Inflammatory macrophage (primary cell): ENCODE data around the gene HBG1.
"Not testable (repeated sequence)": the region's sequence is repeated elsewhere in the genome, so short reads cannot be mapped to it uniquely, and the experiment has no call there.

Source experiments
- DNase-seq, 2 donors: peaks; one replicate each; pipeline ENCODE4 v3.0.0-alpha.2; 2020 to 2022
- total RNA-seq, 18 experiments: gene quantifications; one replicate each; lab custom pipeline; 2026; ENCODE audit warnings: mixed read lengths in 6 of 18, inconsistent platforms in 2 of 18; lab: John Stamatoyannopoulos, UW

HBG1 gene
- total RNA-seq: 0 to 0.74 (median 0) reads per million in 18 experiments

DNA sequence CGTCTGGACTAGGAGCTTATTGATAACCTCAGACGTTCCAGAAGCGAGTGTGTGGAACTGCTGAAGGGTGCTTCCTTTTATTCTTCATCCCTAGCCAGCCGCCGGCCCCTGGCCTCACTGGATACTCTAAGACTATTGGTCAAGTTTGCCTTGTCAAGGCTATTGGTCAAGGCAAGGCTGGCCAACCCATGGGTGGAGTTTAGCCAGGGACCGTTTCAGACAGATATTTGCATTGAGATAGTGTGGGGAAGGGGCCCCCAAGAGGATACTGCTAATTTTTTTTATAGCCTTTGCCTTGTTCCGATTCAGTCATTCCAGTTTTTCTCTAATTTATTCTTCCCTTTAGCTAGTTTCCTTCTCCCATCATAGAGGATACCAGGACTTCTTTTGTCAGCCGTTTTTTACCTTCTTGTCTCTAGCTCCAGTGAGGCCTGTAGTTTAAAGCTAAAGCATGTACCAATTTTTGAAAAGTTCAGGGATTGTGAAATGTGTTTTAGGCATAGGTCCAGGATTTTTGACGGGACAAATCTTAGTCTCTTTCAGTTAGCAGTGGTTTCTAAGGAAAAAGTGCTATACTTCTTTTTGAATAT, at the start of gene HBG1:
HBG1 (minus strand) TSS at position 51 of the 590 bp plus-strand sequence. CDS start 53 bp downstream, outside the sequence.
- not testable (repeated sequence) for DNase-seq

DNA sequence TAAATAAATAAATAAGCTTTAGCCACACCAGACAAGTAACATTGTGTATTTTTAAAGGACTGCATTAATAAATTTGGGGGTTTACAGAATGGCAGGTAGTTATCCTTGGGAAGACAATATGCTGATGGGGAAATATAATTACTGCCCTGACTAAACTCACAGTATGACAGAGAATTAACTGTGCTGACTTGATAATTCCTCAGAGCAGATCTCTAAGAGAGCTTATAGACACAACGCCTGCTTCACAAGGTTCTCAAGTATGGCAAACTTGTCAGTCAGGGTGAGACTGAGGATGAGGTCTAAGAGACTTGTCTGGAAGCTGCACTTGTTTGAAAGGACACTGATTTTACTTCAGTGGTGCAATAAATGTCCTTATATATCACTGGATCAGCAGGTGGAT, 48.8 kb upstream of the HBG1 start:
- DNase-seq: no peak

DNA sequence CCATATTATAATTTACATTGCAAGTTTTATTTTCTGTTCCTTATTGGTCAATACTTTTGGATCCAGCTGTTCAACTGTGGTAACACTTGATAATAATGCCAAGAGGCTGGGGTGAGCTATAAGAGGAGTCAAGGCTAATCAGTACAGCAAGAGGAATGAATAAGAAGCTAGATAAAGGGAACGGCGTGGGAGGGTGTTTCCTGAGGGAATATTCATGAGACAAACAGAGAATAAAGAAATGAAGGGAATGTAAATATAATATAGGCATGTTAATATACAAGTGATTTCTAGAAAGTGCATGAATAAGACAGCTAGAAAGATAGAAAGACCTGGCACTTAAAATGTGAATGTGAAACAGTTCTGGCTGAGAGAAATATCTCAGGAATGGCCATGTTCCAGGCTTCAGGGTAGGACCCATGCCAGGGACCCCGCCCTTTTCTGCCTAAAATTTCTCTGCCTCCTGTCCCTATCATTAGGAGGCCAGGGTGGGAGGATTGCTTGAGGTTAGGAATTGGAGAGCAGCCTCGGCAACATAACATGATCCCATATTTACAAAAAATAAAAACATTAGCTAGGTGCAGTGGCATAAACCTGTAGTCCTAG, 48.2 kb upstream of the HBG1 start:
- no peak for DNase-seq

DNA sequence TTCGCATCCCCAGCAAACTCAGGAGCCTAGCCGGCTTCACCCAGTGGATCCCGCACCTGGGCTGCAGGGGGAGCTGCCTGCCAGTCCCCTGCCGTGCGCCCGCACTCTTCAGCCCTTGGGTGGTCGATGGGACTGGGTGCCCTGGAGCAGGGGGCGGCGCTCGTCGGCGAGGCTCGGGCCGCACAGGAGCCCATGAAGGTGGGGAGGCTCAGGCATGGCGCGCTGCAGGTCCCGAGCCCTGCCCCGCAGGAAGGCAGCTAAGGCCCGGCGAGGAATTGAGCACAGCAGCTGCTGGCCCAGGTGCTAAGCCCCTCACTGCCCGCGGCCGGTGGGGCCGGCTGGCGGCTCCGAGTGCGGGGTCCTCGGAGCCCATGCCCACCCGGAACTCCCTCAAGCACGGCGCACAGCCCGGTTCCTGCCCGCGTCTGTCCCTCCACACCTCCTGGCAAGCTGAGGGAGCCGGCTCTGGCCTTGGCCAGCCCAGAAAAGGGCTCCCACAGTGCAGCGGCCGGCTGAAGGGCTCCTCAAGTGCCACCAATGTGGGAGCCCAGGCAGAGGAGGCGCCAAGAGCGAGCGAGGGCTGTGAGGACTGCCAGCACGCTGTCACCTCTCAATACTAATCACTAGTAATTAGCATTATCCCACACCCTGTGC, 44.8 kb upstream of the HBG1 start:
- not testable (repeated sequence) for DNase-seq

DNA sequence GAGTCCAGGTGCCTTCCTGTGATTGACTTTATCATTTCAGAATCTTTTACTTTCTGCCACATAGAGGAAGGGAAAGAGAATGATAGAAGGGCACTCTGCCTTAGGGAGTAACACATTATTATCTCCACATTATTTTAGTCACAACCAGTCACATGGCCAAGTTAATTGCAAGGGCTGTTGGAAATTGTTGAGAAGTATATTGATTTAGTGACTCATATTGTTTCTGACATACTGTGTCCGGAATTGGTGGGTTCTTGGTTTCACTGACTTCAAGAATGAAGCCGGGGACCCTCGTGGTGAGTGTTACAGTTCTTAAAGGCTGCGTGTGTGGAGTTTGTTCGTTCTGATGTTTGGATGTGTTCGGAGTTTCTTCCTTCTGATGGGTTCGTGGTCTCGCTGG, 43.4 kb upstream of the HBG1 start:
- no peak for DNase-seq

DNA sequence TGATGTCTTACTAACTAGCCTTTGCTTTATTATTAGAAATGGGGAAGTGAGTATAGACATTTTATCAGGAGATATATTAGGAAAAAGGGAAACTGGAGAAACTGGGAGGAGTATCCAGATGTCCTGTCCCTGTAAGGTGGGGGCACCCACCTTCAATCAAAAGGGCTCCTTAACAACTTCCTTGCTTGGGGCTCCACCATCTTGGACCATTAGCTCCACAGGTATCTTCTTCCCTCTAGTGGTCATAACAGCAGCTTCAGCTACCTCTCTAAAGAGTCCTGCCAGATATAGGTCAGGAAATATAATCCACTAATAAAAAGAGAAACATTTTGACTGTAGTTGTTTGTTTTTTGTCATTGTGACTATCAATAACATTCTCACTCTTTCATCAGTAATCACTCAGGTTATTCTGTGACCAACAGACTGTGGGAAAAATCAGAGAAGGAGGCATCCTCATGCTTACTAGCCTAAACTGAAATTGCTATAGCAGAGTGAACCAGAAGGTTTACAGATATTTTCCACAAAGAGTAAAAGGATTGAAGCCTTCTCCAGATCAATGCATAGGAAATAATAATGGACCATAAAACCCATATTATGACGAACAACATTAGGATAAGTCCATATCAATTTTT, 41.7 kb upstream of the HBG1 start:
- peak; percentile 10 to 13 for DNase-seq

DNA sequence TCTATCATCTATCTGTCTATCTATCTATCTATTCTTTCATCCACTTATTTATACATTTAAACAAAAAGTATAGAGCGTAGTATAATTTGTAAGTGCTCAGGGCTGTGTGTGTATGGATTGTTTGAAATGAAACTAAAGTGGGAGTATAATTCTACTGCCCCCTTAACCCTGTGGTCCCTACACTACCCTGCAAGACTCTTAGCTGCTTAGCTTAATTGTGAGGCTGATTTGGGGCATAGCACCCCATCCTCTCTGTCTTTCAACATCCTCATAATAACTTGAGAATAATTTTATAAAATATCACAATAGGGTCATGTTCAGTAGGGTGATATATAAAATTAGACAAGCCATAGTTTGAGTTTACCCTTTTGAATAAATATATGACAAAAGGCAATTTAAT, 40.4 kb upstream of the HBG1 start:
- DNase-seq: no peak

DNA sequence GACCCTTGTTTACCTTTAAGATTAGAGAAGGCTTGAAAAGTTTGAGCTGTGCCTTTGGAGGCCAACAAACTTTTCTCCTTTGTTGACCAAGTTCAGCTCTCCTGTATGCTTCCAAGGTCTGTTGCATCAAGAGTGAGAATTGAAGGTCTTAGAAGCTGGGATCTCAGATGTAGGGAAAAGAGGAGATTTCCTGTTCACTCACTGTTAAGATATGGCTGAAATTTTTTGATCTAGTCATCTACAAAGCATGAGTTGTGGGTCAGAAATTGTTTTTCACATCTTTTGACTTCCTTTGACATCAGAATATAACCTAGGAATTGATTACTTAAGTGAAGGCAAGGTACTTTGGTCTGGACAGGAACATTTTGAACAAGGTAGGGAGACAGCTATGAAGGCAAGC, 40.0 kb upstream of the HBG1 start:
- DNase-seq: no peak

DNA sequence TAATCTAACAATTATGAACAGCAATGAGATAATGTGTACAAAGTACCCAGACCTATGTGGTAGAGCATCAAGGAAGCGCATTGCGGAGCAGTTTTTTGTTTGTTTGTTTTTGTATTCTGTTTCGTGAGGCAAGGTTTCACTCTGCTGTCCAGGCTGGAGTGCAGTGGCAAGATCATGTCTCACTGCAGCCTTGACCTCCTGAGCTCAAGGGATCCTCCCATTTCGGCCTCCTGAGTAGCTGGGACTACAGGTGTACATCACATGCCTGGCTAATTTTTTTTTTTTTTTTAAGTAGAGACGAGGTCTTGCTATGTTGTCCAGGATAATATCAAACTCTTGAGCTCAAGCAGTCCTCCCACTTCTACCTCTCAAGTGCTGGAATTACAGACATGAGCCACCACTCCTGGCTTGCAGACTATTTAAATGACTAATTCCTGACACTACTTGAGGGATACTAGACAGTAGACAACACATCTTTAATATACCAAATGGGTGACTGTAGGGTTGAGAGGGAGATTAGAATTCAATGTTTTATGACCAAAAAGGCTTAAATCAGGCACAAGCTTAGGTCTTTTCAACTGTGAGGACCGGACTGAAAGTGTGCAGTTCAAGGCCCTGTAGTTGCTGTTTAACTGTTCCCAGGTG, 39.4 kb upstream of the HBG1 start:
- no peak for DNase-seq

DNA sequence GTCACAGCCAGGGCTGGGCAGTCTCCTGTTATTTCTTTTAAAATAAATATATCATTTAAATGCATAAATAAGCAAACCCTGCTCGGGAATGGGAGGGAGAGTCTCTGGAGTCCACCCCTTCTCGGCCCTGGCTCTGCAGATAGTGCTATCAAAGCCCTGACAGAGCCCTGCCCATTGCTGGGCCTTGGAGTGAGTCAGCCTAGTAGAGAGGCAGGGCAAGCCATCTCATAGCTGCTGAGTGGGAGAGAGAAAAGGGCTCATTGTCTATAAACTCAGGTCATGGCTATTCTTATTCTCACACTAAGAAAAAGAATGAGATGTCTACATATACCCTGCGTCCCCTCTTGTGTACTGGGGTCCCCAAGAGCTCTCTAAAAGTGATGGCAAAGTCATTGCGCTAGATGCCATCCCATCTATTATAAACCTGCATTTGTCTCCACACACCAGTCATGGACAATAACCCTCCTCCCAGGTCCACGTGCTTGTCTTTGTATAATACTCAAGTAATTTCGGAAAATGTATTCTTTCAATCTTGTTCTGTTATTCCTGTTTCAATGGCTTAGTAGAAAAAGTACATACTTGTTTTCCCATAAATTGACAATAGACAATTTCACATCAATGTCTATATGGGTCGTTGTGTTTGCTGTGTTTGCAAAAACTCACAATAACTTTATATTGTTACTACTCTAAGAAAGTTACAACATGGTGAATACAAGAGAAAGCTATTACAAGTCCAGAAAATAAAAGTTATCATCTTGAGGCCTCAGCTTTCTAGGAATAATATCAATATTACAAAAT, 38.6 kb upstream of the HBG1 start:
- no peak for DNase-seq

DNA sequence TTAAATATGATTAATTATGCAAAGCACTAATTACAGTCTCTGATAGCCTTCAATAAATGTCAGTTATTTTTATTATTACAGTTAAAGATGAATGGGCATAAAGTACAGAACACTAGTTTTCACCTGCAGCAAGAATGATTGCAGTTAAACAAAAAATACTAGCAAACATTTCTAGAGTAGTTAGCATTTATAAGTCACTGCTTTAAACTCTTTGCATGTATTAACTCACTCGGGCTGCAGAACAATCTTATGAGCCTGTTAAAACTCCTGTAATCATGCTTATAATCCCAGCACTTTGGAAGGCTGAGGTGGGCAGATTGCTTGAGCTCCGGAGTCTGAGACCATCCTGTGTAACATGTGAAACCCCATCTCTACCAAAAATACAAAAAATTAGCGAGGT, 37.2 kb upstream of the HBG1 start:
- no peak for DNase-seq

DNA sequence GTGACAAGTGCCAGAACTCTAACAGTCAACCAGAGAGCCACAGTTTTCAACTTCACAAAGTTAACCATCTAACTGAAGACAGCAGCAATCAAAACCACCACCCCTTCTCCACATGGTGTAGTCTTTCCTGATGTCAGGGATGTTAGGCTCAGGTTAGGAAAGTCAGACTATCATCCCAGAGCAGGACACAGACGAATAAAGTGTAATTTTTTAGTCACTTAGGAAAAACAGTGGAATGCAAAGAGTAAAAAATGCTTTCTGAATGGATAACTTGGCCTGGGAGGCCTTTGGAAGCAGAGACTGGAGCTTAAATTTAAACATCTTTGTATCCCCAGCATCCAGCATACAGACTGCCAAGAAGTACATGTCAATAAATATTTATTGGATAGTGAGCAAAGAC, 36.7 kb upstream of the HBG1 start:
- DNase-seq: no peak

DNA sequence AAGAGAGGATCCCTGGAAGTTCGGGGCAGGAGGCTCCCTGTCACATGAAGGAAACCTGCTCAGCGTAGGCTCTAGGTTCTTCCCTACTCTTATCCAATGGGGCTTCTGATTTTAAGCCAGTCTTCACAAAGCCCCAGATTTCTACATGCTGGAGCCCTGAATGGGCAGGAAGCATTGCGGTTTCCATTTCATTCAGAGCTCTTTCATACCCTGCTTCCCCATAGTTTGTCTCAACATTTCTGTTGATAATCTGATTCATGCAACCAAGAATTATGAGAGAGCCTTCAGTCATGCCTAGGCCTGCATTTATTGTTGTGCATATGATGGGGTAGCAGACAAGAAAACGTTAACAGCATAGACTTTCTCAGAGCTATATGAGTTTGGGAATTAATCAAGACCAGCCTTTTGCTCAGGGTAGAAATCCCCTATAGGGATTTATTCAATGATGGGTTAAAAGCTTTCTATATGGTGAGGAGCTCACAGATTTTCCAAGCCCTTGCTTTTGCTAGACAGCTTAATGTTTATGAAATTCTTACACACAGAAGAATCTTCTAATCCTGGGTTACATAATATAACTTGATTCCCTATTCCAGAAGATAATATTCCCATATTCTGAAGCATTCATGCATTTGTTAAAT, 36.2 kb upstream of the HBG1 start:
- no peak for DNase-seq

DNA sequence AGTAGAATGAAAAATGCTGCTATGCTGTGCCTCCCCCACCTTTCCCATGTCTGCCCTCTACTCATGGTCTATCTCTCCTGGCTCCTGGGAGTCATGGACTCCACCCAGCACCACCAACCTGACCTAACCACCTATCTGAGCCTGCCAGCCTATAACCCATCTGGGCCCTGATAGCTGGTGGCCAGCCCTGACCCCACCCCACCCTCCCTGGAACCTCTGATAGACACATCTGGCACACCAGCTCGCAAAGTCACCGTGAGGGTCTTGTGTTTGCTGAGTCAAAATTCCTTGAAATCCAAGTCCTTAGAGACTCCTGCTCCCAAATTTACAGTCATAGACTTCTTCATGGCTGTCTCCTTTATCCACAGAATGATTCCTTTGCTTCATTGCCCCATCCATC, 35.0 kb upstream of the HBG1 start:
- DNase-seq: no peak

DNA sequence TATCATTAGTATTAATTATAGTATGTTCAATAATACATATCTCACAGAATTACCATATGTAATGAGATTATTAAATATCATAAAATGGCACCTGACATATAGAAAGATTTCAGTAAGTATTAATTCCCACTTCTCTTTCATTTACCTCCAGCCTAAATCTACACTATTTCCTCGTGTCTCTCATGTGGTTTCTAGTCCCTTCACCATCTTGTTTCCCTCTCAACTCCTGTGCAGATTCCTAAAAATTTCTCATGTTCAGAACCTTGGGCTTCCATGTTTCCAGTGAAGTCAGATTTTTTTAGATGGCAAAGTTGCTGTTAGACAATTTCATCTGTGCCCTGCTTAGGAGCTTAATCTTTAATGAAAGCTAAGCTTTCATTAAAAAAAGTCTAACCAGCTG, 34.2 kb upstream of the HBG1 start:
- DNase-seq: no peak

DNA sequence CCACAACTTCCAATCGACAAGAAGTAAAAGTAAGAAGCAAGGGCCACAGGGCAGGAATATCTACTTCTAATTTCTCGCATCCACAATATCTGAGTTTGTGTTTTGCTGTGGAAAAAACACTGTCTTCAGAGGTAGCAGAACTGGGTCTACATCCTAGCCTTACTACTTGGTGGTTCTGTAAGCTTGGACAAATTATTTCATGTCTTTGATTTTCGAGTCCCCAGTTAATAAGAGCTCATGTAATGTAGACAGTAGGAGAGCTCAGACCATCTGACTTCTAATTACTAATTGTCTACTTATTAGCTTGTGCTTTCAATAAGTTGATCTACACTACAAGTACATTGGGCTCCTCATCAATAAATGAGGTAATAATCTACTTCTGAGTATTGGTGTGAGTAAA, 33.4 kb upstream of the HBG1 start:
- no peak for DNase-seq

DNA sequence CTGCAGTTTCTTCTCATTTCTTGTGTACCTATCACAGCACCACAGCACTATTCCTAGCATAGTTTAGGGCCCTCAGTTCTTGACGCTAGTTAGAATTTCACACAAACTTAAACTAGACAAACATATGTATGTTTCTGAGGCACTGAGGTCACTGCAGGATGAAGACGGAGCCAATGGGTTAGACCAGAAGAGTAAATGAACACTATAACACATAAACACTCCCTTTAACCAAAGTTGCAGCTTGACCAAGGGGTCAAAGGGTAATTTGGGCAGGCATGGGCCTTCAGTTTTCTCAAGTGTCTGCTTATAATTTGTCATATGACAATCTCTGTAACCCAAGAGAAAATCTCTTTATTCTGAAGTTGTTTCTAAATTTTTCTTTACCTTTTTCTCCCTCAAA, 33.0 kb upstream of the HBG1 start:
- no peak for DNase-seq

DNA sequence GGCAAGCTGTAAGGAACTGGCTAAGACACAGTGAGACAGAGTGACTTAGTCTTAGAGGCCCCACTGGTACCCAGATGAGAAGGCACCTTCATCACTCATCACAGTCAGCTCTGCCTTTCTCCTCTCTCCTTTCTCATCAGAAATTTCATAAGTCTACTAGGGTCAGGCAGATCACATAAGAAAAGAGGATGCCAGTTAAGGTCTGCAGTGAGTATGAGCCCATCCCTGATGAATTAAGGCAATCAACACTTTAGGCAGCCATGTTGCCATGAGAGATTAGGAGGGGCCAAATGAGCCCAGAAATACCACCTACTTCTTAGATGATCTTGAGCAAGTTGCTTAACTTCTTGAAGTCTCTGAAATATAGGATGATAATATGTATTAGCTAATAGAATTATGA, 31.9 kb upstream of the HBG1 start:
- DNase-seq: no peak

DNA sequence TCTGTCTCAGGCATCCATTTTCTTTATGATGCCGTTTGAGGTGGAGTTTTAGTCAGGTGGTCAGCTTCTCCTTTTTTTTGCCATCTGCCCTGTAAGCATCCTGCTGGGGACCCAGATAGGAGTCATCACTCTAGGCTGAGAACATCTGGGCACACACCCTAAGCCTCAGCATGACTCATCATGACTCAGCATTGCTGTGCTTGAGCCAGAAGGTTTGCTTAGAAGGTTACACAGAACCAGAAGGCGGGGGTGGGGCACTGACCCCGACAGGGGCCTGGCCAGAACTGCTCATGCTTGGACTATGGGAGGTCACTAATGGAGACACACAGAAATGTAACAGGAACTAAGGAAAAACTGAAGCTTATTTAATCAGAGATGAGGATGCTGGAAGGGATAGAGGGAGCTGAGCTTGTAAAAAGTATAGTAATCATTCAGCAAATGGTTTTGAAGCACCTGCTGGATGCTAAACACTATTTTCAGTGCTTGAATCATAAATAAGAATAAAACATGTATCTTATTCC, 31.0 kb upstream of the HBG1 start:
- peak; percentile 71 to 73 for DNase-seq

DNA sequence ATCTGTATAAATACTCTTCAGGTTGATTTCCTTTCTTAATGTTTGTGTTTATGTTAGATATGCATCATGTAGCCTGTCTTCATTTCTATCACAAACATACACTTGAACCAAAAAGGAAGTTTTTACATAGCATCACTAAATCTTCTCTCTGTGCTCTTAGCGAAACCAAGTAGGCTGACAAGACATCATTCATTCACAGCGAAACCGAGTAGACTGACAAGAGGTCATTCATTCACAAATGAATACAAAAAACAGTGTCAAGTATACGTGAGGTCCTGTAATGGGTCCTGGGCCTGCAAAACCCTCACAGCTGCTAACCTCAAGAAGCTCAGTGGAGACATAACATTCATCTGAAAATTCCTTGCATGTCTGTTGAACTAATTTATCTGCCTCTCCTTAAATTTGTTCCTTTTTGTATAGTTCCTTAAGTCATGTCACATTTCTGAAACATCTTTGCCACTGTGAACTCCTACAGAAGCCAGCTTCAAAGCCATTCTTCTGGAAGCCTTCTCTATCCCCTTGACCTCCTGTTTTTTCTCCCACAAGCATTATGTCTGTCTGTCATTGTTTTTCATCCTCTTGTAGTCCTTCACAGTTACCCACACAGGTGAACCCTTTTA, 29.9 kb upstream of the HBG1 start:
- DNase-seq: no peak

DNA sequence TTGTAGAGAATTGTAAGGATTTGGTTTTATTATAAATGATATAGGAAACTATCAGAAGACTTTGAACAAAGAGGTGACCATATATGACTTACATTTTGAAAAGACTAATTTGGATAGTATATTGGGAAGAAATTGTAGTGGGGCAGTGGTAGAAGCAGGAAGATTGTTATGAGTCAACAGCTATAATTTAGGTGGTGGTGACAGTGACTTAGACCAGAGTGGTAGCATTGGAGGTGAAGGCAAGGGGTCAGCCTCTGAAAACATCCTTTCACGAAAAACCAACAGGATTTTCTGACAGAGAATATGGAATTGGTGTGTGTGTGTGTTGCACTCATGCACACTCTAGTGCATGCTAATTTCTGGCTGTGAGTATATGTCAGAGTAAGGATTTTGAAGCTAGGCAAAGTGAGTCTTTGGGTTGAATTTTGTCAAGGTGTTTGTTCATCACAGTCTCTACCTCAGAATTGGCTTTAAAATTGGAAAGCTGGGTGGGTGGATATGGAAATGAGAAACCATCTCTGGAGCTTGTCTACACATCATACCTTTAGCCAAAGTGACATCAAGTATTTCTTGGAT, 28.2 kb upstream of the HBG1 start:
- DNase-seq: no peak
